ENCODE measurements around the gene GATA6. TPM values are rescaled to one million over a fixed set of nuclear protein-coding genes. Genes with fewer than 3 reads are reported as not detected.
A peak's percentile ranks its signal among the peaks of the same experiment; 100 is the strongest.

The GATA6 gene
- total RNA-seq, 2 donors from 2014 or later = 52.7 to 61.3 TPM

DNA sequence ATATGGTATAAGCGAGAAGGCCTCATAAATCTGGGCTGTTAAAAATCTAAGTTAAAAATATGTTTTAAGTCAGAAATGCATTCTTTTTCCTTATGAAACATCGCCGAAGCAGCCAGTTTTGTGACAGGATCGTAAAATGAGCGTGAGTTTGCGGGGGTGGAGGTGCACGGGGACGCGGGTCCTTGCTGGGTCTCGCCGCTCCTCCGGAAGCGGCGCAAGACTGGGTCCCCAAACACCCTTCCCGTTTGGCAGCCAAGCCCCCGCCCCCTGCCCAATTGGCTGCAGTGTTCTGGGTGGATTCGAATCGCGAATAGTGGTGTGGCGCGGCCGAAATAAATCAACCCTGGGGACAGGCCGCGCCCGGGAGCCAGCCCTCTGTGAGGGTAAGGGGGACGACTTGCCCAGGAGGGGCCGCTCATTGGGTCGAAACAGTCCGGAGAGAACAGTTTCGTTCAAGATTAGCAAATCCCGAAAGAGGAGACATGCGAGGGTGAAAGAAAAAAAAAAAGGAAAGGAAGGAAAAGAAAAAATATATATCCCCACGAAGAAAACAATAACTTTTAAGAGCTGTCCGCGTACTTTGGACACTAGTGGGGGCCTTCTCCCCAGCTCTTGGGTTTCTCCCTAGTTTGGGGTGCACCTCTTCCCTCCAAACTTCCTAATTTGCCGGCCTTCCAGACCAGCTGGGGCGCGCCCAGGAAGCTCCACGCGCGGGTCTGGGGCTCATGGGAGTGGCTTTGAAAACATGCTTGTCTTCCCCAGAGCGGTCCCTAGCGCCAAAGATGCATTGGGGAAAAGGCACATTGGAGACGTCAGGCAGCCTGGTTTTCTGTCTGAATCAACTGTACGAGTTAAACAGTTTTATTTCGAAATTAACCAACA lies 3.1 kb upstream of the GATA6 start:
- peak overlapping the region; percentile 92 for H3K27ac ChIP-seq
- peaks cover 26% of the 10 kb centered on the region for H3K27me3 ChIP-seq
- no peaks in the 10 kb centered on the region for H3K4me1 ChIP-seq
- no peaks in the 10 kb centered on the region for H3K36me3 ChIP-seq
- H3K4me3 ChIP-seq = peak overlapping the region; percentile 82
- H3K9me3 ChIP-seq = no peaks in the 10 kb centered on the region
- H3K9ac ChIP-seq (ENCODE audit: low read depth in 2 of 2, low read length in 2 of 2) = peak overlapping the region; percentile 77 to 97
- no peak for TF ChIP-seq CTCF (IDR thresholded peaks at IDR 0.05)
- DNase-seq = peak; percentile 84
- intact Hi-C loops (cut with DNase I) = loop anchor here (5.0 to 10.0 kb wide), 3 partner anchors 62 to 169 kb away; no protein-coding TSS in a partner anchor

- no peak for DNase-seq
- no peaks in the 10 kb centered on the region for H3K9me3 ChIP-seq
- peak overlapping the region; percentile 82 for H3K4me3 ChIP-seq
- no peaks in the 10 kb centered on the region for H3K4me1 ChIP-seq
- TF ChIP-seq CTCF (IDR thresholded peaks at IDR 0.05) = no peak
- H3K36me3 ChIP-seq = no peaks in the 10 kb centered on the region
- intact Hi-C loops (cut with DNase I) = loop anchor here (5.0 to 10.0 kb wide), 3 partner anchors 62 to 170 kb away; no protein-coding TSS in a partner anchor
- H3K27me3 ChIP-seq = peaks cover 28% of the 10 kb centered on the region
- H3K9ac ChIP-seq (ENCODE audit: low read depth in 2 of 2, low read length in 2 of 2) = peak overlapping the region; percentile 44 to 97
- peak overlapping the region; percentile 92 for H3K27ac ChIP-seq
Observed at GRCh38 chr18:22167091-22167470, 2.3 kb upstream of the GATA6 start.

- DNase-seq = peak; percentile 54
- Histone ChIP-seq H3K36me3 (no peaks in the 10 kb centered on the region), H3K4me1 (no peaks in the 10 kb centered on the region), H3K27ac (peak overlapping the region; percentile 92), H3K4me3 (peak overlapping the region; percentile 82), H3K27me3 (peaks cover 28% of the 10 kb centered on the region), H3K9ac (ENCODE audit: low read depth in 2 of 2, low read length in 2 of 2) (peak overlapping the region; percentile 44 to 97), H3K9me3 (no peaks in the 10 kb centered on the region)
- intact Hi-C loops (cut with DNase I) = loop anchor here (5.0 to 10.0 kb wide), 3 partner anchors 63 to 170 kb away; no protein-coding TSS in a partner anchor
- TF ChIP-seq CTCF (IDR thresholded peaks at IDR 0.05) = no peak
Observed at GRCh38 chr18:22167471-22168241, 1.7 kb upstream of the GATA6 start.

DNA sequence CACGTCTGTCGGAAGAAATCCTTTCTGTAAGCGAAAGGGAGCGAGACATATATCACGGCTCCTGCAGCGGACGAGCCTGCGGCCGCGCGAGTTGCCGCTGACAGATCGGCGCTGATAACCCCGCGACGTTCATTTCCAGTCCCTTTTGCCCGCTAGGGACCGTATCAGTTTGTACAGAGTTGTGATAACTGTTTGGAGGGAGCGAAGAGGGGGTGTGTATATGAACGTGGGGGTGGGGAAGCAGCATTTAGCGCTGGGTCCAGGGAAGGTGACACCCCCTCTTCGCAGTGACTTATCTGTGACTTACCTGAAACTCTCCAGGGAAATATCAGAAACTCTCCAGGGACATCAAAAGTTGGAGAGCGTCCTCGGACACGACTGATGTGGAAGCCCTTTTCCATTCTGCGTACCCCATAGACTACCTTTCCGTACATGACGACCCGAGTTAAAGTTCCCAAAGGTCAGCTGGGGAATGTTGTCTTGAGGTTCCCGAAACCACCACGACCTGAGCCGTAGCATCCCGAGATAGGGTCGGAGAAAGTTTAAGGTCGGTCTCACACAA lies 948 bp upstream of the GATA6 start:
- H3K9me3 ChIP-seq = no peaks in the 10 kb centered on the region
- peak overlapping the region; percentile 92 for H3K27ac ChIP-seq
- TF ChIP-seq CTCF (IDR thresholded peaks at IDR 0.05) = no peak
- peak; percentile 67 for DNase-seq
- H3K27me3 ChIP-seq = peaks cover 28% of the 10 kb centered on the region
- no peaks in the 10 kb centered on the region for H3K36me3 ChIP-seq
- H3K4me3 ChIP-seq = peak overlapping the region; percentile 82
- peak overlapping the region; percentile 71 to 97 for H3K9ac ChIP-seq (ENCODE audit: low read depth in 2 of 2, low read length in 2 of 2)
- H3K4me1 ChIP-seq = no peaks in the 10 kb centered on the region
- intact Hi-C loops (cut with DNase I) = loop anchor here (5.0 to 10.0 kb wide), 3 partner anchors 64 to 171 kb away; no protein-coding TSS in a partner anchor

DNA sequence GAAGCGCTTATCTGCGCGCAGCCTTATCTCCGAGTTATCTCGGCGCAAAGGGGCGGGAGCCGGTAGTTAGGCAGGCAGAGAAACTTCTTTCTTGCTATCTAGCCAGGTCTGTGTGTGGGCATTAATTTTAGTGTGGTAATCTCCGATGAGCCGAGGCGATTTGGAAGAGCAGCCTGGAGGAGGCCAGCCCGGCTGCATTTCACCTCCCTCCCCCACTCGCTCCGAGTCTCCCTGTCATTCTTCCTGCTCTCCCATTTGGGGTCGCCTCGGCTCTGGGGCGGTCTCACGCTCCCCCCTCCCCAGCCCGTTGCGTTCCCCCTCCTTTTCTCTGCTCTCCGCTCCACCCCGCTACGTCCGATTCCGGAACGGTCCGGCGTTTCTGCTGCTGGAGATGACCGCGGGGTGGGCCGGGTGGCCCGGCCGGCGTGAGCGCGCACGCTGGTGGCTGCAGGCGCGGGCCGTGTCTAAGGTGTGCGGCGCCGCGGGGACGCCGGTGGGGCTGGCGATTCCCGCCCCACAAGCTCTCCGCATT lies 566 bp downstream of the GATA6 start:
- intact Hi-C loops (cut with DNase I) = loop anchor here (5.0 to 10.0 kb wide), 5 partner anchors 65 to 392 kb away; no protein-coding TSS in a partner anchor
- peak overlapping the region; percentile 82 for H3K4me3 ChIP-seq
- H3K4me1 ChIP-seq = no peaks in the 10 kb centered on the region
- H3K27me3 ChIP-seq = peaks cover 23% of the 10 kb centered on the region
- H3K27ac ChIP-seq = peak overlapping the region; percentile 92
- no peak for TF ChIP-seq CTCF (IDR thresholded peaks at IDR 0.05)
- peak overlapping the region; percentile 94 to 97 for H3K9ac ChIP-seq (ENCODE audit: low read depth in 2 of 2, low read length in 2 of 2)
- H3K36me3 ChIP-seq = no peaks in the 10 kb centered on the region
- DNase-seq = no peak
- no peaks in the 10 kb centered on the region for H3K9me3 ChIP-seq

All from colonic mucosa (tissue), 4 donors.